ENCODE data around the gene MREG. TPM values are rescaled to one million over a fixed set of nuclear protein-coding genes. Genes with fewer than 3 reads are reported as not detected.
"Not testable (repeated sequence)": the region's sequence is repeated elsewhere in the genome, so short reads cannot be mapped to it uniquely, and the experiment has no call there.

The MREG gene
- total and polyA plus RNA-seq, 10 of the 15 experiments (the other 5 are each of a cell fraction or from before 2014, with no cell fraction given) = 6.9 to 45.0 (median 28.5) TPM

GRCh38 chr2:215958257-215958656, 55.1 kb downstream of the MREG start (continued):
- no peak for TF ChIP-seq ZBTB4 (CRISPR knock-in tag; IDR thresholded peaks at IDR 0.05)
- TF ChIP-seq, protein P1, sequence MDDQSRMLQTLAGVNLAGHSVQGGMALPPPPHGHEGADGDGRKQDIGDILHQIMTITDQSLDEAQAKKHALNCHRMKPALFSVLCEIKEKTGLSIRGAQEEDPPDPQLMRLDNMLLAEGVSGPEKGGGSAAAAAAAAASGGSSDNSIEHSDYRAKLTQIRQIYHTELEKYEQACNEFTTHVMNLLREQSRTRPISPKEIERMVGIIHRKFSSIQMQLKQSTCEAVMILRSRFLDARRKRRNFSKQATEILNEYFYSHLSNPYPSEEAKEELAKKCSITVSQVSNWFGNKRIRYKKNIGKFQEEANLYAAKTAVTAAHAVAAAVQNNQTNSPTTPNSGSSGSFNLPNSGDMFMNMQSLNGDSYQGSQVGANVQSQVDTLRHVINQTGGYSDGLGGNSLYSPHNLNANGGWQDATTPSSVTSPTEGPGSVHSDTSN (IDR thresholded peaks at IDR 0.05; ENCODE audit: insufficient replicate concordance, low read depth, low read length) = no peak
- no peak for TF ChIP-seq BCL11A (IDR thresholded peaks at IDR 0.05; ENCODE audit: low read depth, low read length)

GRCh38 chr2:215957354-215958122, 55.8 kb downstream of the MREG start:
- FAIRE-seq; H3K4me1 ChIP-seq (ENCODE audit: control insufficient read depth, insufficient read depth, low read length); H3K9me3 ChIP-seq (replicated peaks; ENCODE audit: control insufficient read depth, insufficient read depth, low read length); H4K20me1 ChIP-seq (ENCODE audit: control insufficient read depth, insufficient read depth); RAD21 ChIA-PET (ENCODE audit: unreplicated experiment); DNase-seq (ENCODE audit: low read depth, low spot score); H3K4me3 ChIP-seq; H3K4me2 ChIP-seq (ENCODE audit: control insufficient read depth, insufficient read depth); H3K79me2 ChIP-seq (ENCODE audit: control insufficient read depth, insufficient read depth, low read length); H3K27ac ChIP-seq (ENCODE audit: control insufficient read depth, insufficient read depth); in situ Hi-C loops (cut with MboI); H3K9ac ChIP-seq (ENCODE audit: control insufficient read depth, insufficient read depth, low read length); H3K27me3 ChIP-seq (replicated peaks in 1 of 2; ENCODE audit: control insufficient read depth in 2 of 2, insufficient read depth in 2 of 2, low read length in 1 of 2); H2AFZ ChIP-seq (ENCODE audit: control insufficient read depth, low read depth, low read length); ATAC-seq; BruUV-seq (replicated peaks): not testable (repeated sequence)
- 95% methylated on average over 9 of the region's 10 CpGs for WGBS (ENCODE audit: insufficient coverage, insufficient replicate concordance, low lambda C conversion rate, missing lambda C conversion rate)
- ChIA-PET SMC1A (ENCODE audit: uncharacterized antibody, unreplicated experiment) (interaction anchor here (1.0 to 1.8 kb wide), 6 partner anchors 8 to 66 kb away, joined by 3 to 10 read pairs (median 6); no protein-coding TSS in a partner anchor), CTCF (interaction anchor here (1.2 to 2.3 kb wide), 2 partner anchors 10 to 66 kb away, joined by 4 to 6 read pairs; no protein-coding TSS in a partner anchor), POLR2A (interaction anchor here (0.5 to 1.4 kb wide), 3 partner anchors 13 to 575 kb away, joined by 3 to 6 read pairs (median 4); no protein-coding TSS in a partner anchor)
- H3K36me3 ChIP-seq (ENCODE audit: control insufficient read depth in 2 of 2, insufficient read depth in 2 of 2, low read length in 1 of 2) = peaks cover 0 to 11% of the 10 kb centered on the region in 2 experiments; a peak in 3 of 4 replicates
- intact Hi-C loops (cut with micrococcal nuclease; ENCODE audit: unreplicated experiment) = loop anchor here (10.0 kb wide), 1 partner anchor 157 kb away; no protein-coding TSS in a partner anchor
